HFFc6 (cell line): ENCODE data around the gene SEMA4B. TPM values are rescaled to one million over a fixed set of nuclear protein-coding genes. Genes with fewer than 3 reads are reported as not detected.

ENCODE experiments used
- DNase-seq: peaks from one replicate; pipeline ENCODE4 v3.0.0-alpha.2; 2018
- H3K27ac Mint-ChIP-seq: 2 replicates; pipeline ENCODE4 v1.8.0; 2020; ENCODE audit warnings: mild to moderate bottlenecking, mixed read lengths
- H3K27me3 Mint-ChIP-seq: 2 replicates; pipeline ENCODE4 v1.8.0; 2021; ENCODE audit warnings: mild to moderate bottlenecking, moderate library complexity, mixed read lengths; ENCODE audit not compliant: insufficient read depth
- H3K36me3 Mint-ChIP-seq: 2 replicates; pipeline ENCODE4 v1.8.0; 2021; ENCODE audit warnings: low read depth, mixed read lengths
- H3K4me1 Mint-ChIP-seq: 2 replicates; pipeline ENCODE4 v1.8.0; 2020; ENCODE audit warnings: low read depth, mixed read lengths
- H3K4me3 Mint-ChIP-seq: 2 replicates; pipeline ENCODE4 v1.8.0; 2020; ENCODE audit warnings: mild to moderate bottlenecking, moderate library complexity, mixed read lengths
- H3K9me3 Mint-ChIP-seq: 2 replicates; pipeline ENCODE4 v1.8.0; 2020; ENCODE audit warnings: mild to moderate bottlenecking, mixed read lengths
- CTCF ChIP-seq: fragments of 200-600 bp; sonication (generic); IDR thresholded peaks from 2 replicates; pipeline ENCODE4 v1.5.0; 2021; ENCODE audit warnings: antibody characterized with exemption, mild to moderate bottlenecking
- total RNA-seq, 6 experiments: library from RNA; stranded (reverse); fragmentation: NEBNext Ultra II Directional; extraction: Animal tissue kit (Norgen Biotek cat#: 25700); gene quantifications; 2 replicates in 1 of 6; 3 replicates in 5 of 6; pipeline ENCODE4 v1.2.3, GENCODE V29; 2021

Gene SEMA4B
- total RNA-seq, 6 experiments from 2014 or later: 5.6 to 7.7 (median 7.2) TPM

- no peak for DNase-seq
- H3K36me3 Mint-ChIP-seq: no peaks in the 10 kb centered on the region; the same call in 1 of the 2 replicates
- no peak for TF ChIP-seq CTCF
- H3K27me3 Mint-ChIP-seq: no peaks in the 10 kb centered on the region
- no peak overlapping the region for H3K4me3 Mint-ChIP-seq
- H3K9me3 Mint-ChIP-seq: no peaks in the 10 kb centered on the region
- peaks cover 9% of the 10 kb centered on the region; the same call in 1 of the 2 replicates for H3K4me1 Mint-ChIP-seq
- no peak overlapping the region for H3K27ac Mint-ChIP-seq
Measured at GRCh38 chr15:90225047-90225446, 23.9 kb downstream of the SEMA4B start.

GRCh38 chr15:90225504-90226234, 24.5 kb downstream of the SEMA4B start:
- TF ChIP-seq CTCF: no peak
- no peak for DNase-seq
- H3K36me3 Mint-ChIP-seq: no peaks in the 10 kb centered on the region; the same call in 1 of the 2 replicates
- H3K27ac Mint-ChIP-seq: no peak overlapping the region
- no peak overlapping the region for H3K4me3 Mint-ChIP-seq
- H3K27me3 Mint-ChIP-seq: no peaks in the 10 kb centered on the region
- H3K9me3 Mint-ChIP-seq: no peaks in the 10 kb centered on the region
- peaks cover 9% of the 10 kb centered on the region; the same call in 1 of the 2 replicates for H3K4me1 Mint-ChIP-seq

- TF ChIP-seq CTCF: no peak
- Mint-ChIP-seq H3K9me3 (no peaks in the 10 kb centered on the region), H3K36me3 (peaks cover 6% of the 10 kb centered on the region), H3K4me3 (no peak overlapping the region), H3K4me1 (peaks cover 11% of the 10 kb centered on the region), H3K27ac (no peak overlapping the region), H3K27me3 (no peaks in the 10 kb centered on the region)
- DNase-seq: no peak
Measured at GRCh38 chr15:90227336-90227735, 26.2 kb downstream of the SEMA4B start.

GRCh38 chr15:90227816-90228772, 27.0 kb downstream of the SEMA4B start:
- Mint-ChIP-seq H3K36me3 (peaks cover 6% of the 10 kb centered on the region), H3K27ac (no peak overlapping the region), H3K4me1 (peaks cover 19% of the 10 kb centered on the region), H3K4me3 (no peak overlapping the region), H3K9me3 (no peaks in the 10 kb centered on the region), H3K27me3 (no peaks in the 10 kb centered on the region; the same call in 1 of the 2 replicates)
- DNase-seq: no peak
- TF ChIP-seq CTCF: no peak

- Mint-ChIP-seq H3K4me3 (no peak overlapping the region), H3K9me3 (no peaks in the 10 kb centered on the region), H3K27ac (no peak overlapping the region), H3K36me3 (peaks cover 6% of the 10 kb centered on the region), H3K4me1 (peaks cover 20% of the 10 kb centered on the region), H3K27me3 (no peaks in the 10 kb centered on the region; the same call in 1 of the 2 replicates)
- no peak for DNase-seq
- no peak for TF ChIP-seq CTCF
Measured at GRCh38 chr15:90228960-90229359, 27.8 kb downstream of the SEMA4B start.
